ENCODE results near the gene L1CAM.

DNA sequence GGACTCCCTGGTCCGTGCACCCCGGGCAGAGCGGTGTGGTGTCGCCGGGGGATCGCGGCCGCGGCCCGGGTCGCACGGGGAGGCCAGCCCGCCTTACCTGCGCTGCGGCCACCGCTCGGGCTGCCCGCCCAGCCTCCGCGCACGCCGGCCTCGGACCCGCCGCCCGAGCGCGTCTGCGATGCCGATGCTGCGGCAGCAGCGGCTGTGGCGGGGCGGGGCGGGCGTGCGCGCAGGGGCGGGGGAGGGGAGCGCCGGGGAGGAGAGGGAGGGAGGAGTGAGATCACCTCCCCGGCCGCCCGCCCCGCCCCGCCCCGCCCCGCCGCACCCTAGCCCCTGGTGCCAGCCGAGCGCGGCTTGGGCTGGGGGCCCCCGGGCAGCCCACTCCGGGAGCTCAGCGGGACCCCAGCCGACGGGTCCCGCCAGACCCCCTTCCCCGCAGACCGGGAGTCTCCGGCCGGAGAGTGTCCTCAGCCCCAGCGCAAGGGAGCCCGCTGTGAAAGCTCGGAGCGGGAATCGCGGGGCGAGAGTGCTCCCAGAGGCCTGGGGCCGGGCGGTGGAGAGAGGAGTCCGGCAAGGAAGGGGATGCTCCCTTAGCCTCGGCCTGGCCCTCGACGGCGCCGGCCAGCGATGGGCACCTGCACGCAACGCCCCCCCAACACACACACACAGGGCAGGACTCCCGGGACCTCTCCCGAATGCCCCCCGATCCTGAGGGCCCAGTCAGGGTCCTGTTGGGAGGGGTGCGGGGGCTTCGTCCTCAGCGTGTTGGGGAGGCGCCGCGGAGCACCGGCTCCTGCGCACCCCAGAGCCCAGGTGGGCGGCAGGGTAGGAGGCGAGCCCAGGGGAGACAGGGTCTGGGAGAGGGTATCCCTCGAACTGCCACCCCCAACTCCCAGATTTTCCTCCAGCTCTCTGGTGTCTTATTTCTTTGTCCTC lies at the start of gene L1CAM:
- TF ChIP-seq, protein P1, sequence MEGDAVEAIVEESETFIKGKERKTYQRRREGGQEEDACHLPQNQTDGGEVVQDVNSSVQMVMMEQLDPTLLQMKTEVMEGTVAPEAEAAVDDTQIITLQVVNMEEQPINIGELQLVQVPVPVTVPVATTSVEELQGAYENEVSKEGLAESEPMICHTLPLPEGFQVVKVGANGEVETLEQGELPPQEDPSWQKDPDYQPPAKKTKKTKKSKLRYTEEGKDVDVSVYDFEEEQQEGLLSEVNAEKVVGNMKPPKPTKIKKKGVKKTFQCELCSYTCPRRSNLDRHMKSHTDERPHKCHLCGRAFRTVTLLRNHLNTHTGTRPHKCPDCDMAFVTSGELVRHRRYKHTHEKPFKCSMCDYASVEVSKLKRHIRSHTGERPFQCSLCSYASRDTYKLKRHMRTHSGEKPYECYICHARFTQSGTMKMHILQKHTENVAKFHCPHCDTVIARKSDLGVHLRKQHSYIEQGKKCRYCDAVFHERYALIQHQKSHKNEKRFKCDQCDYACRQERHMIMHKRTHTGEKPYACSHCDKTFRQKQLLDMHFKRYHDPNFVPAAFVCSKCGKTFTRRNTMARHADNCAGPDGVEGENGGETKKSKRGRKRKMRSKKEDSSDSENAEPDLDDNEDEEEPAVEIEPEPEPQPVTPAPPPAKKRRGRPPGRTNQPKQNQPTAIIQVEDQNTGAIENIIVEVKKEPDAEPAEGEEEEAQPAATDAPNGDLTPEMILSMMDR (IDR thresholded peaks at IDR 0.05): no peak
- TF ChIP-seq, protein P2, sequence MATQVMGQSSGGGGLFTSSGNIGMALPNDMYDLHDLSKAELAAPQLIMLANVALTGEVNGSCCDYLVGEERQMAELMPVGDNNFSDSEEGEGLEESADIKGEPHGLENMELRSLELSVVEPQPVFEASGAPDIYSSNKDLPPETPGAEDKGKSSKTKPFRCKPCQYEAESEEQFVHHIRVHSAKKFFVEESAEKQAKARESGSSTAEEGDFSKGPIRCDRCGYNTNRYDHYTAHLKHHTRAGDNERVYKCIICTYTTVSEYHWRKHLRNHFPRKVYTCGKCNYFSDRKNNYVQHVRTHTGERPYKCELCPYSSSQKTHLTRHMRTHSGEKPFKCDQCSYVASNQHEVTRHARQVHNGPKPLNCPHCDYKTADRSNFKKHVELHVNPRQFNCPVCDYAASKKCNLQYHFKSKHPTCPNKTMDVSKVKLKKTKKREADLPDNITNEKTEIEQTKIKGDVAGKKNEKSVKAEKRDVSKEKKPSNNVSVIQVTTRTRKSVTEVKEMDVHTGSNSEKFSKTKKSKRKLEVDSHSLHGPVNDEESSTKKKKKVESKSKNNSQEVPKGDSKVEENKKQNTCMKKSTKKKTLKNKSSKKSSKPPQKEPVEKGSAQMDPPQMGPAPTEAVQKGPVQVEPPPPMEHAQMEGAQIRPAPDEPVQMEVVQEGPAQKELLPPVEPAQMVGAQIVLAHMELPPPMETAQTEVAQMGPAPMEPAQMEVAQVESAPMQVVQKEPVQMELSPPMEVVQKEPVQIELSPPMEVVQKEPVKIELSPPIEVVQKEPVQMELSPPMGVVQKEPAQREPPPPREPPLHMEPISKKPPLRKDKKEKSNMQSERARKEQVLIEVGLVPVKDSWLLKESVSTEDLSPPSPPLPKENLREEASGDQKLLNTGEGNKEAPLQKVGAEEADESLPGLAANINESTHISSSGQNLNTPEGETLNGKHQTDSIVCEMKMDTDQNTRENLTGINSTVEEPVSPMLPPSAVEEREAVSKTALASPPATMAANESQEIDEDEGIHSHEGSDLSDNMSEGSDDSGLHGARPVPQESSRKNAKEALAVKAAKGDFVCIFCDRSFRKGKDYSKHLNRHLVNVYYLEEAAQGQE (IDR thresholded peaks at IDR 0.05; ENCODE audit: insufficient read depth in 1 of 2, low read depth in 2 of 2, low read length in 1 of 2): no peak
- TF ChIP-seq POLR2AphosphoS5 (IDR thresholded peaks at IDR 0.05; ENCODE audit: low read depth, low read length) (peak; percentile 20; the same call in 1 of the 2 replicates), SIN3A (IDR thresholded peaks at IDR 0.05; ENCODE audit: borderline replicate concordance, insufficient read depth, low read depth, low read length) (0 out of 2 replicates have a peak, but pooled peaks have one; percentile 37), TCF7L2 (IDR thresholded peaks at IDR 0.05; ENCODE audit: low read depth, low read length) (no peak)

Data from Panc1 (cell line).